Activated CD4-positive, alpha-beta T cell treated with anti-CD3 and anti-CD28 coated beads for 36 hours (primary cell): Measurements from ENCODE around the gene EBF4. TPM values are rescaled to one million over a fixed set of nuclear protein-coding genes. Genes with fewer than 3 reads are reported as not detected.

ENCODE experiments used
- ATAC-seq: fragments of 200-7000 bp; cut with Tn5 transposase; one replicate; pipeline ENCODE4 v1.10.0; 2021; ENCODE audit warnings: mild to moderate bottlenecking, moderate library complexity
- CTCF ChIA-PET: fragments of 350-600 bp; sonication (Branson Sonifier 250); formaldehyde crosslinking; loops from one replicate; lab custom pipeline; 2021; ENCODE audit warnings: antibody characterized with exemption; lab: Charles Lee
- POLR2A ChIA-PET: fragments of 350-600 bp; sonication (Branson Sonifier 250); formaldehyde crosslinking; loops from one replicate; lab custom pipeline; 2021; ENCODE audit warnings: antibody characterized with exemption, inconsistent platforms; lab: Charles Lee
- DNase-seq: peaks from one replicate; pipeline ENCODE4 v3.0.0-alpha.2; 2020
- H3K27ac Mint-ChIP-seq: one replicate; pipeline ENCODE4 v1.8.0; 2021; ENCODE audit warnings: mixed read lengths
- H3K27me3 Mint-ChIP-seq: one replicate; pipeline ENCODE4 v1.8.0; 2021; ENCODE audit warnings: mixed read lengths
- H3K36me3 Mint-ChIP-seq: one replicate; pipeline ENCODE4 v1.8.0; 2021; ENCODE audit warnings: low read depth, mixed read lengths
- H3K4me1 Mint-ChIP-seq: one replicate; pipeline ENCODE4 v1.8.0; 2021; ENCODE audit warnings: mixed read lengths
- H3K4me3 Mint-ChIP-seq: one replicate; pipeline ENCODE4 v1.8.0; 2021; ENCODE audit warnings: mild to moderate bottlenecking, moderate library complexity, mixed read lengths
- H3K9me3 Mint-ChIP-seq: one replicate; pipeline ENCODE4 v1.8.0; 2021; ENCODE audit warnings: low read depth, mixed read lengths
- intact Hi-C, 2 experiments: fragments of 100-400 bp; cut with DNase I in 1 of 2; cut with micrococcal nuclease in 1 of 2; formaldehyde crosslinking; loops; one replicate each; pipeline versions ENCODE4 v1.14.2 to v1.15.1; 2022 to 2024; cut with DNase I, micrococcal nuclease
- total RNA-seq, 2 experiments: library from RNA; stranded (reverse); gene quantifications; one replicate each; pipeline ENCODE4 v1.2.3, GENCODE V29; 2021

Gene EBF4
- total RNA-seq, 2 experiments from 2014 or later: 3.7 to 4.3 TPM

- intact Hi-C loops: no loop called here
- CTCF ChIA-PET: interaction anchor here (1.1 kb wide), 1 partner anchor 346 kb away, joined by 3 read pairs; no protein-coding TSS in a partner anchor
- Mint-ChIP-seq H3K27me3 (no peaks in the 10 kb centered on the region), H3K9me3 (no peaks in the 10 kb centered on the region), H3K4me3 (peak overlapping the region; percentile 87), H3K36me3 (peaks cover 65% of the 10 kb centered on the region), H3K4me1 (peaks cover 33% of the 10 kb centered on the region), H3K27ac (peak overlapping the region; percentile 89)
- ATAC-seq (no peak), DNase-seq (no peak)
- POLR2A ChIA-PET: interaction anchor here (1.0 kb wide), 1 partner anchor 8 kb away, joined by 4 read pairs; the partner anchor contains the start of gene IDH3B
These were observed 37.1 kb upstream of the EBF4 start for GRCh38 chr20:2655331-2656116.

GRCh38 chr20:2656471-2657117, 36.0 kb upstream of the EBF4 start:
- Mint-ChIP-seq H3K36me3 (peaks cover 69% of the 10 kb centered on the region), H3K4me1 (peaks cover 31% of the 10 kb centered on the region), H3K27ac (peak overlapping the region; percentile 24), H3K4me3 (peak overlapping the region; percentile 16), H3K27me3 (no peaks in the 10 kb centered on the region), H3K9me3 (no peaks in the 10 kb centered on the region)
- POLR2A ChIA-PET: interaction anchor here (0.5 to 1.0 kb wide), 5 partner anchors 9 to 330 kb away, joined by 3 read pairs; no protein-coding TSS in a partner anchor
- no peak for ATAC-seq
- intact Hi-C loops: no loop called here
- no peak for DNase-seq
- CTCF ChIA-PET: no interaction called here

- intact Hi-C loops: no loop called here
- peak overlapping the region; percentile 5 for H3K27ac Mint-ChIP-seq
- CTCF ChIA-PET: no interaction called here
- no peaks in the 10 kb centered on the region for H3K9me3 Mint-ChIP-seq
- ATAC-seq: no peak
- no peak overlapping the region for H3K4me3 Mint-ChIP-seq
- DNase-seq: no peak
- H3K36me3 Mint-ChIP-seq: peaks cover 74% of the 10 kb centered on the region
- POLR2A ChIA-PET: interaction anchor here (0.7 kb wide), 1 partner anchor 329 kb away, joined by 3 read pairs; no protein-coding TSS in a partner anchor
- H3K4me1 Mint-ChIP-seq: peaks cover 37% of the 10 kb centered on the region
- no peaks in the 10 kb centered on the region for H3K27me3 Mint-ChIP-seq
These were observed 35.3 kb upstream of the EBF4 start for GRCh38 chr20:2657241-2657640.

- Mint-ChIP-seq H3K4me1 (peaks cover 39% of the 10 kb centered on the region), H3K36me3 (peaks cover 76% of the 10 kb centered on the region), H3K27ac (no peak overlapping the region), H3K27me3 (no peaks in the 10 kb centered on the region), H3K9me3 (no peaks in the 10 kb centered on the region), H3K4me3 (no peak overlapping the region)
- ChIA-PET CTCF (no interaction called here), POLR2A (no interaction called here)
- intact Hi-C loops: no loop called here
- no peak for DNase-seq
- no peak for ATAC-seq
These were observed 34.9 kb upstream of the EBF4 start for GRCh38 chr20:2657674-2658073.

- peak; percentile 37 for ATAC-seq
- Mint-ChIP-seq H3K36me3 (peaks cover 70% of the 10 kb centered on the region), H3K4me3 (no peak overlapping the region), H3K27ac (peak overlapping the region; percentile 34), H3K27me3 (no peaks in the 10 kb centered on the region), H3K9me3 (no peaks in the 10 kb centered on the region), H3K4me1 (peaks cover 46% of the 10 kb centered on the region)
- POLR2A ChIA-PET: interaction anchor here (0.5 to 0.7 kb wide), 3 partner anchors 60 to 214 kb away, joined by 3 to 11 read pairs (median 4); no protein-coding TSS in a partner anchor
- peak; percentile 37 for DNase-seq
- intact Hi-C loops: no loop called here
- CTCF ChIA-PET: no interaction called here
These were observed 33.9 kb upstream of the EBF4 start for GRCh38 chr20:2658414-2659354.

GRCh38 chr20:2659547-2659946, 33.0 kb upstream of the EBF4 start:
- Mint-ChIP-seq H3K36me3 (peaks cover 65% of the 10 kb centered on the region), H3K27me3 (no peaks in the 10 kb centered on the region), H3K27ac (no peak overlapping the region), H3K4me3 (no peak overlapping the region), H3K9me3 (no peaks in the 10 kb centered on the region), H3K4me1 (peaks cover 43% of the 10 kb centered on the region)
- intact Hi-C loops: no loop called here
- ATAC-seq: no peak
- ChIA-PET POLR2A (interaction anchor here (0.6 kb wide), 1 partner anchor 100 kb away, joined by 3 read pairs; no protein-coding TSS in a partner anchor), CTCF (no interaction called here)
- no peak for DNase-seq

GRCh38 chr20:2663364-2663886, 29.2 kb upstream of the EBF4 start:
- Mint-ChIP-seq H3K36me3 (peaks cover 27% of the 10 kb centered on the region), H3K27me3 (no peaks in the 10 kb centered on the region), H3K4me1 (peaks cover 22% of the 10 kb centered on the region), H3K9me3 (no peaks in the 10 kb centered on the region), H3K27ac (peak overlapping the region; percentile 97), H3K4me3 (peak overlapping the region; percentile 86)
- no peak for DNase-seq
- CTCF ChIA-PET: interaction anchor here (0.5 to 1.7 kb wide), 4 partner anchors 9 to 1952 kb away, joined by 3 to 6 read pairs (median 3); no protein-coding TSS in a partner anchor
- intact Hi-C loops: loop anchor here in 1 of 2 experiments (5.0 kb wide), 1 partner anchor 456 kb away; no protein-coding TSS in a partner anchor
- POLR2A ChIA-PET: interaction anchor here (1.2 to 2.7 kb wide), 3 partner anchors 8 to 142 kb away, joined by 3 to 19 read pairs (median 4); partner anchors contain the start of gene NOP56
- no peak for ATAC-seq

GRCh38 chr20:2663887-2664719, 28.5 kb upstream of the EBF4 start, which contains the start of gene IDH3B:
Gene IDH3B (minus strand): TSS chr20:2664216. CDS start chr20:2664188, 28 bp downstream.
- ChIA-PET CTCF (interaction anchor here (0.5 to 1.7 kb wide), 5 partner anchors 9 to 386 kb away, joined by 3 to 6 read pairs (median 3); no protein-coding TSS in a partner anchor), POLR2A (interaction anchor here (0.6 to 2.7 kb wide), 5 partner anchors 9 to 579 kb away, joined by 3 to 19 read pairs (median 4); partner anchors contain the start of gene NOP56)
- intact Hi-C loops: loop anchor here (1.0 to 5.0 kb wide), 6 partner anchors 12 to 457 kb away; partner anchors contain the start of genes NOP56 (in 2 of the 2), PCED1A (in 2 of the 2) and VPS16 (in 2 of the 2)
- Mint-ChIP-seq H3K27ac (peak within 1 kb of the TSS; percentile 97), H3K27me3 (no peaks in the 10 kb centered on the region), H3K4me3 (peak within 1 kb of the TSS; percentile 86), H3K9me3 (no peaks in the 10 kb centered on the region), H3K36me3 (peaks cover 20% of the 10 kb centered on the region), H3K4me1 (peaks cover 22% of the 10 kb centered on the region)
- DNase-seq (peak; percentile 96), ATAC-seq (peak; percentile 99)

GRCh38 chr20:2671977-2672376, 20.6 kb upstream of the EBF4 start:
- CTCF ChIA-PET: interaction anchor here (0.6 to 3.3 kb wide), 7 partner anchors 16 to 569 kb away, joined by 3 to 7 read pairs (median 3); no protein-coding TSS in a partner anchor
- no peak for DNase-seq

More at GRCh38 chr20:2671977-2672376, 20.6 kb upstream of the EBF4 start:
- Mint-ChIP-seq H3K27me3 (no peaks in the 10 kb centered on the region), H3K36me3 (no peaks in the 10 kb centered on the region), H3K9me3 (no peaks in the 10 kb centered on the region), H3K4me1 (no peaks in the 10 kb centered on the region), H3K4me3 (no peak overlapping the region), H3K27ac (no peak overlapping the region)
- peak; percentile 53 for ATAC-seq
- intact Hi-C loops: no loop called here
- POLR2A ChIA-PET: no interaction called here
